ENCODE measurements around the gene PXMP4.

The PXMP4 gene

DNA sequence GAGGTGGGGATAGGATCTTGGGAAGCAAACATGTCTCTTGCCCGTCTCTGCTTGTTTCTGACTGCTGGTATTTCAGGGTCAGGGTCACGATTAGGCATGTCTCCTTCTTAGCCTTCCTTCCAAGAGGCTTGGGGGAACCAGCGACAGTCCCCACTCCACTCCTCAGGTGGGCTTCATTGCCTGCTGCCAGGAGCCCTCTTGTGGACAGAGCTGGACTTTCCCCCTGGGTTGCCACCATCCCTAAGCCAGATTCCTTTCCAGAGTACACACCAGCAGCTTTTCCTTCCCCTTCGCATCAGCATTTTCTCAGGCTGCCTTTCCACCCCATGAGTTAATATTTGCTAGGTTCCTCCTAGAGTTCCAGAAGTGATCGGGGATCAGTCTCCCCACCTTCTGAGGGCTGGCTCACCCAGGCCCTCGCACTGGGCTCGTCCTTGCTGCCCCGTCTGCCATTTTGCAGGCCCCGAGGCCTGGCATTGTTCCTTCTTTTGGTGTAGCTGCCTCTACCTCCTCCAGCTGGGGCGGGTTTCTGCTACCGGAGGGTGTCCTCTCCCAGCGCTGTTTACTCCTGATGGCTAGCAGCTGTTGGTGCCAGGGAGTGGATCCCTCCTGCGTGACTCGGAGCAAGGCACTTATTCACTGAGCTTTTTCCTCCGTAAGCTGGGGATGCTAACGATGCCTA, 66.8 kb downstream of the PXMP4 start:
- no peak for FAIRE-seq
